HCT116 (cell line): ENCODE data around the gene ACCSL. TPM values are rescaled to one million over a fixed set of nuclear protein-coding genes. Genes with fewer than 3 reads are reported as not detected.

Experiments
- ATAC-seq: fragments of 200-7000 bp; cut with Tn5 transposase; 2 replicates; pipeline ENCODE4 v1.9.1; 2020; ENCODE audit warnings: mild to moderate bottlenecking, moderate library complexity
- BruUV-seq: library from RNA; stranded (reverse); fragments of 400-500 nt; replicated peaks from 2 replicates; lab custom pipeline; 2021; lab: Mats Ljungman, UMichigan
- CTCF ChIA-PET: fragments of 300-600 bp; sonication (Branson Sonifier 250); formaldehyde crosslinking; loops from one replicate; lab custom pipeline; 2021; ENCODE audit warnings: antibody characterized with exemption; lab: Charles Lee
- POLR2A ChIA-PET: fragments of 300-600, 350-600 bp; sonication (Branson Sonifier 250); formaldehyde crosslinking; loops from one replicate; lab custom pipeline; 2021; ENCODE audit warnings: antibody characterized with exemption; lab: Charles Lee
- RAD21 ChIA-PET, 2 experiments: fragments of 300-600 bp; sonication (Branson Sonifier 250); formaldehyde crosslinking; loops; one replicate each; lab custom pipeline; 2023; ENCODE audit warnings: low total read pairs in 2 of 2; ENCODE audit not compliant: uncharacterized antibody in 2 of 2, unreplicated experiment in 2 of 2, low non-redundant PET in 1 of 2; lab: Charles Lee
- DNase-seq: peaks from one replicate; pipeline ENCODE4 v3.0.0-alpha.2; 2010; ENCODE audit warnings: low read depth, low spot score
- H2AFZ ChIP-seq: fragments of 200-600 bp; shearing (Covaris generic), sonication (generic); 2 replicates; pipeline ENCODE4 v1.6.1; 2017; ENCODE audit warnings: low read depth, mixed run types, mixed read lengths, antibody characterized with exemption, low read length; ENCODE audit not compliant: poor library complexity, severe bottlenecking
- H3K27ac ChIP-seq: 2 replicates; pipeline ENCODE4 v1.5.1; 2012; ENCODE audit warnings: low read depth, low read length
- H3K27me3 ChIP-seq: fragments of 200-600 bp; sonication (generic); 2 replicates; pipeline ENCODE4 v1.6.1; 2016; ENCODE audit warnings: mixed run types, low read length, mixed read lengths; ENCODE audit not compliant: insufficient read depth
- H3K36me3 ChIP-seq, 2 experiments: fragments of 200-500 bp in 1 of 2; fragments of 200-600 bp in 1 of 2; sonication (Bioruptor generic) in 1 of 2; sonication (generic) in 1 of 2; 2 replicates each; pipeline versions ENCODE4 v1.5.1 to v1.6.1; 2014 to 2016; ENCODE audit warnings: low read length in 2 of 2, inconsistent platforms in 1 of 2, mixed read lengths in 1 of 2, mixed run types in 1 of 2; ENCODE audit not compliant: insufficient read depth in 2 of 2, control insufficient read depth in 1 of 2
- H3K4me1 ChIP-seq, 2 experiments: fragments of 200-600 bp in 1 of 2; sonication (generic) in 1 of 2; 2 replicates each; pipeline versions ENCODE4 v1.5.1 to v1.6.1; 2012 to 2017; ENCODE audit warnings: low read length in 2 of 2, inconsistent platforms in 1 of 2, mild to moderate bottlenecking in 1 of 2, mixed read lengths in 1 of 2, mixed run types in 1 of 2, moderate library complexity in 1 of 2; ENCODE audit not compliant: insufficient read depth in 2 of 2, control insufficient read depth in 1 of 2
- H3K4me2 ChIP-seq: fragments of 200-600 bp; sonication (generic); 2 replicates; pipeline ENCODE4 v1.6.1; 2017; ENCODE audit warnings: mixed run types, low read length, mixed read lengths
- H3K4me3 ChIP-seq, 2 experiments: fragments of 200-600 bp in 1 of 2; sonication (generic) in 1 of 2; replicated peaks in 1 of 2; 2 replicates each; pipeline ENCODE4 v1.5.1; 2011 to 2016; ENCODE audit warnings: low read length in 2 of 2, control low read depth in 1 of 2, low read depth in 1 of 2, mild to moderate bottlenecking in 1 of 2, mixed read lengths in 1 of 2, mixed run types in 1 of 2
- H3K79me2 ChIP-seq: fragments of 200-600 bp; sonication (generic); 2 replicates; pipeline ENCODE4 v1.6.1; 2017; ENCODE audit warnings: mild to moderate bottlenecking, mixed run types, low read length, moderate library complexity, mixed read lengths; ENCODE audit not compliant: insufficient read depth
- H3K9ac ChIP-seq: fragments of 200-600 bp; sonication (generic); 2 replicates; pipeline ENCODE4 v1.6.1; 2016; ENCODE audit warnings: low read length, mixed read lengths
- H3K9me2 ChIP-seq: fragments of 200-600 bp; sonication (generic), shearing (Covaris generic); 2 replicates; pipeline ENCODE4 v1.6.1; 2017; ENCODE audit warnings: mixed run types, mild to moderate bottlenecking, moderate library complexity; ENCODE audit not compliant: insufficient read depth
- H3K9me3 ChIP-seq, 2 experiments: fragments of 200-500 bp in 1 of 2; fragments of 200-600 bp in 1 of 2; sonication (Bioruptor generic) in 1 of 2; sonication (generic) in 1 of 2; 2 replicates each; pipeline ENCODE4 v1.6.1; 2014 to 2017; ENCODE audit warnings: low read length in 2 of 2, mixed read lengths in 2 of 2, inconsistent platforms in 1 of 2, low read depth in 1 of 2, mild to moderate bottlenecking in 1 of 2, mixed run types in 1 of 2, moderate library complexity in 1 of 2; ENCODE audit not compliant: control insufficient read depth in 1 of 2, insufficient read depth in 1 of 2
- H4K20me1 ChIP-seq: fragments of 200-600 bp; sonication (generic), shearing (Covaris generic); 2 replicates; pipeline ENCODE4 v1.6.1; 2017; ENCODE audit warnings: mixed run types, mild to moderate bottlenecking, moderate library complexity; ENCODE audit not compliant: insufficient read depth
- CEBPB ChIP-seq: IDR thresholded peaks from 2 replicates; pipeline ENCODE4 v1.6.1; 2012; ENCODE audit warnings: low read depth
- EGR1 ChIP-seq: IDR thresholded peaks from 2 replicates; pipeline ENCODE4 v1.6.1; 2012; ENCODE audit warnings: low read depth
- EZH2 ChIP-seq: fragments of 200-600 bp; sonication (generic); IDR thresholded peaks from 2 replicates; pipeline ENCODE4 v1.6.1; 2017; ENCODE audit warnings: antibody characterized with exemption, mixed run types
- EZH2phosphoT487 ChIP-seq: fragments of 200-600 bp; IDR thresholded peaks from 2 replicates; pipeline ENCODE4 v1.6.1; 2018; ENCODE audit warnings: antibody characterized with exemption, borderline replicate concordance
- FOSL1 ChIP-seq: IDR thresholded peaks from 2 replicates; pipeline ENCODE4 v1.6.1; 2012; ENCODE audit warnings: low read depth
- JUND ChIP-seq: IDR thresholded peaks from 2 replicates; pipeline ENCODE4 v1.6.1; 2012
- POLR2A ChIP-seq: IDR thresholded peaks from 2 replicates; pipeline ENCODE4 v1.7.0; 2011; ENCODE audit warnings: borderline replicate concordance; ENCODE audit not compliant: insufficient read depth, insufficient read length; ENCODE audit errors: extremely low read depth
- POLR2AphosphoS5 ChIP-seq: IDR thresholded peaks from 2 replicates; pipeline ENCODE4 v1.6.1; 2011; ENCODE audit warnings: mild to moderate bottlenecking, low read depth, low read length, moderate library complexity
- RAD21 ChIP-seq: IDR thresholded peaks from 2 replicates; pipeline ENCODE4 v1.6.1; 2012; ENCODE audit warnings: low read depth, mild to moderate bottlenecking
- SIN3A ChIP-seq: IDR thresholded peaks from 2 replicates; pipeline ENCODE4 v1.6.1; 2012; ENCODE audit warnings: low read depth
- SP1 ChIP-seq: IDR thresholded peaks from 2 replicates; pipeline ENCODE4 v1.6.1; 2012; ENCODE audit warnings: low read depth
- SRF ChIP-seq: IDR thresholded peaks from 2 replicates; pipeline ENCODE4 v1.6.1; 2012; ENCODE audit warnings: low read depth
- TCF7L2 ChIP-seq: IDR thresholded peaks from 2 replicates; pipeline ENCODE4 v1.7.0; 2011; ENCODE audit warnings: borderline replicate concordance, inconsistent platforms; ENCODE audit not compliant: insufficient read depth, insufficient read length; ENCODE audit errors: extremely low read depth
- ZFX ChIP-seq: fragments of 450-650 bp; IDR thresholded peaks from 2 replicates; pipeline ENCODE4 v1.6.1; 2017
- ZNF274 ChIP-seq: fragments of 200-500 bp; sonication (Bioruptor generic); IDR thresholded peaks from 2 replicates; pipeline ENCODE4 v1.6.1; 2014; ENCODE audit warnings: mild to moderate bottlenecking, low read depth, low read length, inconsistent platforms
- intact Hi-C: fragments of 100-400 bp; cut with micrococcal nuclease; formaldehyde crosslinking; loops from 2 replicates; pipeline ENCODE4 v1.10.0; 2022
- total RNA-seq: library from RNA; stranded (reverse); gene quantifications from one replicate; pipeline ENCODE4 v1.2.1, GENCODE V29; 2021; ENCODE audit not compliant: unreplicated experiment
- TF ChIP-seq, protein P1 (sequence below): IDR thresholded peaks from 2 replicates; pipeline ENCODE4 v1.6.1; 2011; ENCODE audit warnings: mild to moderate bottlenecking, low read length, moderate library complexity; ENCODE audit not compliant: insufficient replicate concordance; ENCODE audit errors: extremely low read depth
- TF ChIP-seq, protein P2 (sequence below), 3 experiments: fragments of 200-600 bp in 1 of 3; sonication (generic) in 1 of 3; IDR thresholded peaks in 2 of 3; conservative IDR thresholded peaks in 1 of 3; 2 replicates each; pipeline ENCODE4 v1.5.1; 2012 to 2017; ENCODE audit warnings: low read depth in 2 of 3, low read length in 2 of 3, antibody characterized with exemption in 1 of 3, borderline replicate concordance in 1 of 3, control low read depth in 1 of 3, mild to moderate bottlenecking in 1 of 3, mixed read lengths in 1 of 3, mixed run types in 1 of 3, moderate library complexity in 1 of 3; ENCODE audit not compliant: insufficient read depth in 1 of 3
- TF ChIP-seq, protein P3 (sequence below): IDR thresholded peaks from 2 replicates; pipeline ENCODE4 v1.6.1; 2012
- TF ChIP-seq, protein P4 (sequence below): IDR thresholded peaks from 2 replicates; pipeline ENCODE4 v1.6.1; 2012; ENCODE audit warnings: low read depth
- TF ChIP-seq, protein P5 (sequence below): IDR thresholded peaks from 2 replicates; pipeline ENCODE4 v1.6.1; 2012

Gene ACCSL
- total RNA-seq, 1 experiment from 2014 or later = not detected

DNA sequence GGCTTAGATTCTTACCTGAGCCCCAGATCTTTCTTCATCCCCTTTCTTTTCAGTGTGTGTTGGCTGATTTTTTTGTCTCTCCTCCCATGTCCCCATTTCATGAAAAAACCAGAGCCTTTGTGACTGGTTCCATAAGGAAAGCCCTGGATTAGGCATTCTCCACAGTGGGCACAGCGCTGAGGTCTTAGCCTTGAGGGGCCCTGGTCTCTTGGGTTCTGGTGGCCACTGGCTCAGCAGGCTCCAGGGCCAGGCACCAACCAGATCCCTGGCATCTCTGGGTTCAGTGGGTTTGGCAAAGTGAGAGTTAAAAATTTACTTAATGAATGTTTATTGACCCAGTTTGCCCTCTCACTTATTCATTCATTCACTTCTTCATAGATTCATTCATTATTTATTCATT, 49.5 kb upstream of the ACCSL start (continued):
- TF ChIP-seq SIN3A (no peak), RAD21 (no peak)
- TF ChIP-seq, all 23 proteins: peak for 0

DNA sequence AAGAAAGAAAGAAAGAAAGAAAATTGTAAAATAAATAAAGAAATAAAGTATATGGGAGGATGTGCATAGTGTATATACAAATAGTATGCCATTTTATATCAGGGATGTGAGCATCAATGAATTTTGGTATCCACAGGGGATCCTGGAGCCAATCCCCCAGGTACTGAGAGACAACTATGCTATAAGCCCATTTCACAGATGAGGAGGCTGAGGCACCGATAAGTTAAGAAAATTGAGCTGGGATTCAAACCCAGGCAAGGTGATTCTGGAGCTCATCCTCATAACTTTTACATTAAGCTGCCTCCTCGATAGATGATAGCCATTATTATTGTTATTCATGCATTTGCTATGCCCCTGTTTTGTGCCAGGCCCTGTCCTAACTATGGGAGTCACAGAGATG, 47.0 kb upstream of the ACCSL start:
- CTCF ChIA-PET = no interaction called here
- TF ChIP-seq EZH2phosphoT487 = no peak
- TF ChIP-seq, protein P1, sequence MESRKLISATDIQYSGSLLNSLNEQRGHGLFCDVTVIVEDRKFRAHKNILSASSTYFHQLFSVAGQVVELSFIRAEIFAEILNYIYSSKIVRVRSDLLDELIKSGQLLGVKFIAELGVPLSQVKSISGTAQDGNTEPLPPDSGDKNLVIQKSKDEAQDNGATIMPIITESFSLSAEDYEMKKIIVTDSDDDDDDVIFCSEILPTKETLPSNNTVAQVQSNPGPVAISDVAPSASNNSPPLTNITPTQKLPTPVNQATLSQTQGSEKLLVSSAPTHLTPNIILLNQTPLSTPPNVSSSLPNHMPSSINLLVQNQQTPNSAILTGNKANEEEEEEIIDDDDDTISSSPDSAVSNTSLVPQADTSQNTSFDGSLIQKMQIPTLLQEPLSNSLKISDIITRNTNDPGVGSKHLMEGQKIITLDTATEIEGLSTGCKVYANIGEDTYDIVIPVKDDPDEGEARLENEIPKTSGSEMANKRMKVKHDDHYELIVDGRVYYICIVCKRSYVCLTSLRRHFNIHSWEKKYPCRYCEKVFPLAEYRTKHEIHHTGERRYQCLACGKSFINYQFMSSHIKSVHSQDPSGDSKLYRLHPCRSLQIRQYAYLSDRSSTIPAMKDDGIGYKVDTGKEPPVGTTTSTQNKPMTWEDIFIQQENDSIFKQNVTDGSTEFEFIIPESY = no peak
- no peak for TF ChIP-seq EZH2
- TF ChIP-seq CEBPB = no peak
- TF ChIP-seq POLR2AphosphoS5 = no peak
- TF ChIP-seq TCF7L2 = no peak
- TF ChIP-seq, protein P2, sequence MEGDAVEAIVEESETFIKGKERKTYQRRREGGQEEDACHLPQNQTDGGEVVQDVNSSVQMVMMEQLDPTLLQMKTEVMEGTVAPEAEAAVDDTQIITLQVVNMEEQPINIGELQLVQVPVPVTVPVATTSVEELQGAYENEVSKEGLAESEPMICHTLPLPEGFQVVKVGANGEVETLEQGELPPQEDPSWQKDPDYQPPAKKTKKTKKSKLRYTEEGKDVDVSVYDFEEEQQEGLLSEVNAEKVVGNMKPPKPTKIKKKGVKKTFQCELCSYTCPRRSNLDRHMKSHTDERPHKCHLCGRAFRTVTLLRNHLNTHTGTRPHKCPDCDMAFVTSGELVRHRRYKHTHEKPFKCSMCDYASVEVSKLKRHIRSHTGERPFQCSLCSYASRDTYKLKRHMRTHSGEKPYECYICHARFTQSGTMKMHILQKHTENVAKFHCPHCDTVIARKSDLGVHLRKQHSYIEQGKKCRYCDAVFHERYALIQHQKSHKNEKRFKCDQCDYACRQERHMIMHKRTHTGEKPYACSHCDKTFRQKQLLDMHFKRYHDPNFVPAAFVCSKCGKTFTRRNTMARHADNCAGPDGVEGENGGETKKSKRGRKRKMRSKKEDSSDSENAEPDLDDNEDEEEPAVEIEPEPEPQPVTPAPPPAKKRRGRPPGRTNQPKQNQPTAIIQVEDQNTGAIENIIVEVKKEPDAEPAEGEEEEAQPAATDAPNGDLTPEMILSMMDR (IDR thresholded peaks at IDR 0.05 in 2 of 3, conservative IDR thresholded peaks at IDR 0.05 in 1 of 3; ENCODE audit: borderline replicate concordance in 1 of 3, insufficient read depth in 1 of 3, low read depth in 2 of 3, low read length in 2 of 3) = no peak
- TF ChIP-seq SP1 = no peak
- no peak for TF ChIP-seq ZNF274
- TF ChIP-seq FOSL1 = no peak
- TF ChIP-seq, protein P3, sequence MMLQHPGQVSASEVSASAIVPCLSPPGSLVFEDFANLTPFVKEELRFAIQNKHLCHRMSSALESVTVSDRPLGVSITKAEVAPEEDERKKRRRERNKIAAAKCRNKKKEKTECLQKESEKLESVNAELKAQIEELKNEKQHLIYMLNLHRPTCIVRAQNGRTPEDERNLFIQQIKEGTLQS = no peak
- TF ChIP-seq ZFX = no peak
- TF ChIP-seq, protein P4, sequence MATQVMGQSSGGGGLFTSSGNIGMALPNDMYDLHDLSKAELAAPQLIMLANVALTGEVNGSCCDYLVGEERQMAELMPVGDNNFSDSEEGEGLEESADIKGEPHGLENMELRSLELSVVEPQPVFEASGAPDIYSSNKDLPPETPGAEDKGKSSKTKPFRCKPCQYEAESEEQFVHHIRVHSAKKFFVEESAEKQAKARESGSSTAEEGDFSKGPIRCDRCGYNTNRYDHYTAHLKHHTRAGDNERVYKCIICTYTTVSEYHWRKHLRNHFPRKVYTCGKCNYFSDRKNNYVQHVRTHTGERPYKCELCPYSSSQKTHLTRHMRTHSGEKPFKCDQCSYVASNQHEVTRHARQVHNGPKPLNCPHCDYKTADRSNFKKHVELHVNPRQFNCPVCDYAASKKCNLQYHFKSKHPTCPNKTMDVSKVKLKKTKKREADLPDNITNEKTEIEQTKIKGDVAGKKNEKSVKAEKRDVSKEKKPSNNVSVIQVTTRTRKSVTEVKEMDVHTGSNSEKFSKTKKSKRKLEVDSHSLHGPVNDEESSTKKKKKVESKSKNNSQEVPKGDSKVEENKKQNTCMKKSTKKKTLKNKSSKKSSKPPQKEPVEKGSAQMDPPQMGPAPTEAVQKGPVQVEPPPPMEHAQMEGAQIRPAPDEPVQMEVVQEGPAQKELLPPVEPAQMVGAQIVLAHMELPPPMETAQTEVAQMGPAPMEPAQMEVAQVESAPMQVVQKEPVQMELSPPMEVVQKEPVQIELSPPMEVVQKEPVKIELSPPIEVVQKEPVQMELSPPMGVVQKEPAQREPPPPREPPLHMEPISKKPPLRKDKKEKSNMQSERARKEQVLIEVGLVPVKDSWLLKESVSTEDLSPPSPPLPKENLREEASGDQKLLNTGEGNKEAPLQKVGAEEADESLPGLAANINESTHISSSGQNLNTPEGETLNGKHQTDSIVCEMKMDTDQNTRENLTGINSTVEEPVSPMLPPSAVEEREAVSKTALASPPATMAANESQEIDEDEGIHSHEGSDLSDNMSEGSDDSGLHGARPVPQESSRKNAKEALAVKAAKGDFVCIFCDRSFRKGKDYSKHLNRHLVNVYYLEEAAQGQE = no peak
- no peak for TF ChIP-seq EGR1
- TF ChIP-seq, protein P5, sequence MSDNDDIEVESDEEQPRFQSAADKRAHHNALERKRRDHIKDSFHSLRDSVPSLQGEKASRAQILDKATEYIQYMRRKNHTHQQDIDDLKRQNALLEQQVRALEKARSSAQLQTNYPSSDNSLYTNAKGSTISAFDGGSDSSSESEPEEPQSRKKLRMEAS = no peak
- no peak for TF ChIP-seq RAD21
- no peak for TF ChIP-seq SIN3A
- TF ChIP-seq POLR2A = no peak
- no peak for TF ChIP-seq SRF
- TF ChIP-seq JUND = no peak
- TF ChIP-seq, all 23 proteins: peak for 0
- H3K27ac ChIP-seq = no peak overlapping the region
- no peaks in the 10 kb centered on the region for H3K4me1 ChIP-seq
- H3K36me3 ChIP-seq = no peaks in the 10 kb centered on the region
- no peak overlapping the region for H3K4me2 ChIP-seq
- no peak overlapping the region for H2AFZ ChIP-seq
- no peaks in the 10 kb centered on the region for H3K79me2 ChIP-seq
- ATAC-seq = no peak
- H3K9me3 ChIP-seq = no peaks in the 10 kb centered on the region
- ChIA-PET RAD21 (no interaction called here), POLR2A (no interaction called here)
- no TSS peak for BruUV-seq
- H3K27me3 ChIP-seq = 0 out of 2 replicates have a peak, but pooled peaks cover 2% of the 10 kb centered on the region
- intact Hi-C loops = no loop called here
- no peak for DNase-seq
- no peak overlapping the region for H3K9ac ChIP-seq
- no peak overlapping the region for H3K4me3 ChIP-seq
- no peaks in the 10 kb centered on the region for H3K9me2 ChIP-seq
- no peaks in the 10 kb centered on the region for H4K20me1 ChIP-seq
